GM19043 (cell line): ENCODE results near the gene ATR.
"Not testable (repeated sequence)": the region's sequence is repeated elsewhere in the genome, so short reads cannot be mapped to it uniquely, and the experiment has no call there.

Experiments
- ATAC-seq: cut with Tn5 transposase; IDR thresholded peaks from one replicate; pipeline ENCODE4 v1.9.1; 2021; ENCODE audit warnings: low read depth; ENCODE audit not compliant: unreplicated experiment

Gene ATR

DNA sequence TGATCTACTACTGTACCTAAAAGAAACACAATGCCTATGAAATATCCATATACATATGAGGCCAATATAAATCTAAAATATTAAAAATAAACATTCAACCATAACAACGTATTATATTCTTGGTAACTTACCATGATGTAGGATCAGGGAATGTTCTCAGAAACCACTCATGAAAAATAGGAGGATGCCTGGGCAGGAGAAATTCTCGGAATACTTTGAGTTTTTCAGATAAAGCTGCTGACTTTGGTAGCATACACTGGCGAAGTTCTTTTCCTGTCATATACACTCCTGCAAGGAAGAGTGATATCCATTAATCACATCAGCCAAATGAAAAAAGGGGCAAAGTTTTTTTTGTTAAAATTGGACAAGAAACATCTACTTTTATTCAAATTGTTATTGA lies 119.4 kb downstream of the ATR start:
- ATAC-seq: no peak

DNA sequence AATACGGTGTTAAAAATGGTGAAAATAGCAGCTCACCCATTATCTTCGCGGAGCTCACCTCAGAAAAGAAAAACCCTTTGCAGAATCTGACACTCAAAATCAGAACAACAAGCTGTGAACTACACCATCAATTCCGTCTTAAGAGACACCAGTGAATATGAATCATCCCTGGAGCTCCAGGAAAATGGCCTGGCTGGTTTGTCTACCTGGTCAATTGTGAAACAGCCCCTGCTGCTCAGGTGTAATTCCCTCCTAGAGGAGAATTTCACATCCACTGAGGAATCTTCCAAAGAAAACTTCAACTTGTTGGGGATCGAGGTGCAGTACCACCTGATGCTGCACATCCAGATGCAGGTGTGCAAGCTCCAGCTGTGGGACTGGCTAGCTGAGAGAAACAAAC lies 127.7 kb downstream of the ATR start:
- no peak for ATAC-seq

DNA sequence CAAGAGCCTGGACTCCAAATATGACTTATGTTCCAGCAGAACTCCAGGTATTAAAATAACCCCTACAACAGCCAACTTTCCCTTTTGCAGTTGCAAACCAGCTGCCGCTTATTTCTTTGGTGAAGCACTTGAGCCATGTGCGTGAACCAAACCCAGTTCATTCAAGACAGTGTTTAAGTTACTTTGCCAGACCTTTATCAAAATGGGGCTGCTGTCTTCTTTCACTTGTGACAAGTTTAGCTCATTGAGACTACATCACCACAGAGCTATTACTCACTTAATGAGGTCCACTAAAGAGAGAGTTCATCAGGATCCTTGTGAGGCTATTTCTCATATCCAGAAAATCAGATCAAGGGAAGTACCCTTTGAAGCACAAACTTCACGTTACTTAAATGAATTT lies 128.3 kb downstream of the ATR start:
- ATAC-seq: no peak

DNA sequence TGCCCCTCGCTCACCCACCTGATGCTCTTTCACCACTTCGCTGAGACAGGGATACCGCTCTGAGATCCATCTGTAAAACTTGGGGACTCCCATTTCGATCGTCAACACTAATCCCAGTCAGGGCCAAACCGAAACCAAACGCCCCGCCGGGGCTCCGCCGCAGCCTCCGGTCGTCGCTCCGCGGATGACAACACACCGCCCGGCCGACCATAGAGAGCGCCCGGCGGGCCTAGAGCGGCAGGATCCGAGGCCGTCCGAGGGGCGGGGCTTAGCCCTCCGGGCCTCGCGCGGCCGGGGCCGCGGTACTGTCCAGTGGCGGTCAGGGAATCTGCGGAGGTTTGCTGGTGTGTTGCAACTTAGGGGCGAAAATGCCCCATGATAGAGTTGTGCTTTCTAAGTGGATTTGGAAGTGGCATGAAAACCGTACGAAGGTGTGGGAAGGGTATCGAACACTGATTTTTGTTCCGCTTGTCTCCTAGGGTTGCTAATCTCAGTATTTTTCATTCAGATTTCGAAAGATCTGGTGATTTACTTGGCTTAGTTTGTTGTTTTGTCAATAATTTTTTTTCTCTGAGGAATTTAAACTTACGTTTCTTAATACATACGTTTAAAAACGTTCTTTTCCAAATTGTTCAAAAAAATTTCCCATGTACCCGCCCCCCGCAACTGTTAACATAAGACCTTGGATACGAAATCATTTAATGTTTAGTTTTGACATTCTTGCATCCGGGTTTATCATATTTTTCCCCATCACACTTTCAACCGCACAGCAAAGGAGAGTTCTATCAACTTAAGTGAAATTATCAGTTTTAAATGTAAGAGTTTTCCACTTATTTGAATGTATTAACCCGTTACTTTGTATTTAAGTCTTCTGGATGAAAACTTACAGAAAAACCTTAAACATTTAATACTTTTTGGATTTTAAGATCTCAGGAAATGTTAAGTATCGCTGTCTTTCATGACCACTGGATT lies 130.4 kb downstream of the ATR start, which contains the start of gene XRN1:
XRN1 (minus strand) TSS at position 186 of the 972 bp plus-strand sequence; CDS start at position 93, 93 bp downstream.
- peak; percentile 82 for ATAC-seq

DNA sequence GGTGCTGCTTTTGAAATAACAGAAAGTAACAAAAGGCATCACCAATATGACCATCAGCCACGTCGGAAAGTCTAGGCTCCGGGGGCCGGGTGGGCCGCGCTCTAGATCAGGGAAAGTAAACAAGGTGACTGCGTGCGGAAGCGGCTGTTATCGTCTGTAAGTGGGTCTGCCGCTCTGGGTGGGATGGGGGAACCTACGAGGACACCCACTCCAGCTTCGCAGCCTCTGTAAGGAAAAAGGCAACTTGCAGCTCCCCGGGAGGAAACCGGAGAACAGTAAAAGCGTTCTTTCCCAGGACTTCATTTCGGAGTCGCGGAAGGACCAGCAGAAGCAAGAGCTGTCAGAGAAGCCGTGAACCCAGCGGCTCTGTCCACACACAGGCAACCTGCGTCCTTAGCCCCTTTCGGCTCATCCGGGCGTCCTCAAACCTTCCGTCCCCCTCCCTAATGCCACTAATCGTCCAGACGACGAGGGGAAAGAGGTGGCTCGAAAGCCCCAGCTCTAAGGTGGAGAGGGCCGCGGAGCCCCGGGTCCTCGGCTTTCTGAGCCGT lies 131.2 kb downstream of the ATR start:
- peak; percentile 24 for ATAC-seq

DNA sequence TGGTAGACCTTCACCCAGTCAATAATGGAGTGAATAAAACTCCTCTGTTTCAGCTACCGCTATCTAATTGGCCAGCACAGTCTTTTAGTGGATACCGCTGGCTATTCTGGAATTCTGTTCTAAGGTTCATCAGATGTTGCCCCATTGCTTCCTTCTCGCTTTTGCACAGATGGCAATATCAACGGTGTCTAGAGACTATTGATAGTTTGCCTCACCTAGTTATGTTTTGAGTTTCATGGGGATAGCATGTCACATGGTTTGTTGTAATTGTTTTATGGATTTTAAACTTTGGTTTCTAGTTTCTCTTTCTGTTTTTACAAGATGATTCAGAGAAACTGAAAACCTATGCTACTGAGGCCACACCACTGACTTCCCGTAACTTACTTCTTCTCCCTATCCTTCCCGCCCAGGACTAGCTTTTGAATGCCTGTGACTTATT lies 132.7 kb downstream of the ATR start:
- peak; percentile 56 for ATAC-seq

DNA sequence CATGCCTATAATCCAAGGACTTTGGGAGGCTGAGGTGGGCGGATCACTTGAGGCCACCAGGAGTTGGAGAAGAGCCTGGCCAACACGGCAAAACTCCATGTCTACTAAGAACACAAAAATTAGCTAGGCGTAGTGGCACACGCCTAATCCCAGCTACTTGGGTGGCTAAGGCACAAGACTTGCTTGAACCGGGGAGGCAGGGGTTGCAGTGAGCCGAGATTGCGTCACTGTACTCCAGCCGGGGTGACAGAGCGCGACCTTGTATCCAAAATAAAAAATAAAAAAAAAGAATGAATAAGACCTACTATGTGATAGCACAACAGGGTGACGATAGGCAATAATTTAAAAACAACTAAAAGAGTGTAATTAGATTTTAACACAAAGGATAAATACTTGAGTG lies 134.2 kb downstream of the ATR start:
- ATAC-seq: no peak

DNA sequence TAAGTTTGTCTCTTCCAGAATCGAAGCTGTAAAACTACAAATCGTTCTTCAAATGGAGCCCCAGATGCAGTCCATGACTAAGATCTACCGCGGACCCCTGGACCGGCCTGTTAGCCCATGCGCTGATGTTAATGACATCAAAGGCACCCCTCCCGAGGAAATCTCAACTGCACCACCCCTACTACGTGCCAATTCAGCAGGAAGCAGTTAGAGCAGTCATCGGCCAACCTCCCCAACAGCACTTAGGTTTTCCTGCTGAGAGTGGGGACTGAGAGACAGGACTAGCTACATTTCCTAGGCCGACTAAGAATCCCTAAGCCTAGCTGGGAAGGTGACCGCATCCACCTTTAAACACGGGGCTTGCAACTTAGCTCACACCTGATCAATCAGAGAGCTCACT lies 135.5 kb downstream of the ATR start:
- not testable (repeated sequence) for ATAC-seq

DNA sequence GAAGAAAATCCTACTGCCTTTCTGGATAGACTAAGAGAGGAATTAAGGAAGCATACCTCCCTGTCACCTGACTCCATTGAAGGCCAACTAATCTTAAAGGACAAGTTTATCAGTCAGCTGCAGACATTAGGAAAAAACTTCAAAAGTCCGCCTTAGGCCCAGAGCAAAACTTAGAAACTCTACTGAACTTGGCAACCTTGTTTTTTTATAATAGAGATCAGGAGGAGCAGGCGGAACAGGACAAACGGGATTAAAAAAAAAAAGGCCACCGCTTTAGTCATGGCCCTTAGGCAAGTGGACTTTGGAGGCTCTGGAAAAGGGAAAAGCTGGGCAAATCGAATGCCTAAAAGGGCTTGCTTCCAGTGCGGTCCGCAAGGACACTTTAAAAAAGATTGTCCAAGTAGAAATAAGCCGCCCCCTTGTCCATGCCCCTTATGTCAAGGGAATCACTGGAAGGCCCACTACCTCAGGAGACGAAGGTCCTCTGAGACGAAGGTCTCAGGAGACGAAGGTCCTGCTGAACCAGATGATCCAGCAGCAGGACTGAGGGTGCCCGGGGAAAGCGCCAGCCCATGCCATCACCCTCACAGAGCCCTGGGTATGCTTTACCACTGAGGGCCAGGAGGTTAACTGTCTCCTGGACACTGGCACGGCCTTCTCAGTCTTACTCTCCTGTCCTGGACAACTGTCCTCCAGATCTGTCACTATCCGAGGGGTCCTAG lies 138.9 kb downstream of the ATR start:
- not testable (repeated sequence) for ATAC-seq

DNA sequence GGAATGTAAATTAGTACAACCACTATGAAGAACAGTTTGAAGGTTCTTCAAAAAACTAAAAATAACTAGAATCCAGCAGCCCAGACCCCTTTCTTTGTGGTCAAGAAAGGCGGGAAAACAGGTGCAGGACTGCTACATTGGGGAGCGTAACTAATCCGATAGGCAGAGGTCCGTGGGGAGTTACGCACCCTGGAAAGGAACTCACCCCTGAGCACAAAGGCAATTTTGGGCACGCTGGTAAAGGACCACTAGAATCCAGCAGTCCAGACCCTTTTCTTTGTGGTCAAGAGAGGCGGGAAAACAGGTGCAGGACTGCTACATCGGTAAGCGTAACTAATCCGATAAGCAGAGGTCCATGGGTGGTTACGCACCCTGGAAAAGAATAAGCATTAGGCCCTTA lies 140.4 kb downstream of the ATR start:
- ATAC-seq: not testable (repeated sequence)

DNA sequence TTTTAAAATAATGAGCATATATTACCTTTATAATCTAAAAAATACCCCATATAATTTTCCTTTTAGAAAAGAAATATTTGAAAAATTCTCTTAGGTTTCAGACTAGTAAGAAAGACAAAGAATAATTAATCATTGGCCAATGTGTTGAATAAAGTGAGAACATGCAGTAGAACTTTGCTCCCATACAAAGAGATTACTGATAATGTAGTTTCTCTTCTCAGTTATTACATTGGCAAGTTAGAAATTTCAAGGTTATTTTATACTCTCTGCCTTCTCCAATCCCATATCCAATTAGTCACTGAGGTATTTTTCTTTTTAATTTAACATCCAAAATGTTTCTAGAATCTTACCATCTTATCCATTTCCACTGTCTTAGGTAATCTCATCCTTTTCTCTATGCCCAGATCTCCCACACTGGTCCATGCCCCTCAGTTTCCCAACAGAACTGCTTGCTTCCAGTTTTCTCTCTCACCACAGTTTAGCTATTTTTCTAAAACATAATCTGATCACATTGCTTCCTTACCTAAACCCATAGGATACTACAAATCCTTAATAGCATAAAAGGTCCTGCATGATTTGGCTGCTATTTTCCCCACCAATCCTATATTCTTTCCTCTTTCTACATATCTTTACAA lies 141.5 kb downstream of the ATR start:
- no peak for ATAC-seq

DNA sequence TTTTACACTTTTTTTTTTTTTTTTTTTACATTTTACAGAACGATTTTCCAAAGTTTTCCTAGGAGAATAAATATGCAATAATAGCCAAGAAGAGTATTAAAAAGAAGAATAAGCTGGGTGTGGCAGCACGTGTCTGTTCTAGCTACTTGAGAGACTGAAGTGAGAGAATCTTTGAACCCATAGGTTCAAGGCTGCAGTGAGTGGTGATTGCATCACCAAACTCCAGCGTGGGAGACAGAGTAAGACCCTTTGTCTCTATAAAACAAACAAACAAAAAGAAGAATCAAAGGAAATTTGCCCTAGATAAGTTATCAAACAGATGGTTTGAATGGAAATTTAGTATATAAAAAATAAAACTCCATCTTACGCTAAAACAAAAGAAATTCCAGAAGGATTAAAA lies 144.0 kb downstream of the ATR start:
- ATAC-seq: no peak

DNA sequence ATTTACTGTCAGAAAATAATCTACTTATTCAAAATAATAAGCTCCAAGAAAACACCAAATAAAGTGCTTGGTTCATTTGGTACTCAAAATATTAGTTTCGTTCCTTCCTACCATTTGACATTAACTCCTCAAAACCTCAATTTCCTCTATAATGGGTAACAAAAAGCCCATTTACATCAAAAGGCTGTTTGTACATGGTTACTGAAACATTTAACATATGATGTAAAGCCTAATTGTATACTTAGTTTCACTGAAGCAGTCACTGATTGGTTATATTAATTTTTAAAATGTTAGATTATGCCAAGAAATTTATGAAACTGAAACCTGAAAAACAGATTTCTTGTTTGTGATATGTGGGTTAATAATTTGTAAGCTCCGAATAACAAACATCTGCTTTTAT lies 145.4 kb downstream of the ATR start:
- ATAC-seq: peak; percentile 73

DNA sequence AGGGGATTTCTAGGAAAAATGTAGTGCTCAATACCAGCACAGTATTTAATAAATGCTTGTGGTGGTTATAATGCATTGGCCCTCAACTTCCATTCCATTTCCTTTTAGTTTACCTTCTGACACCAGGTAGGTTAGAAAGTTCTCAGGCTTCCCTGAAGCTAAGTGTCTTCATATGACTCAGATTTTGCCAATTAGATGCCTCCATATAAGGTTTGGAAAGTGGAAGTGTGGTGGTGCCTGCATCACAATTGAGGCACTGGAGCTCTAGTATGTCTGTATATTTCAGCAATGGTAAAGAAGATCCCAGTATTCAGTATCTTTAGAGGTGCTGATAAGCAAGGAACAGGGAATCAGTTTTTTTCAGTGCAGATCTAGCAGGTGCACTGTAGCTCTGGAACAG lies 149.0 kb downstream of the ATR start:
- no peak for ATAC-seq

DNA sequence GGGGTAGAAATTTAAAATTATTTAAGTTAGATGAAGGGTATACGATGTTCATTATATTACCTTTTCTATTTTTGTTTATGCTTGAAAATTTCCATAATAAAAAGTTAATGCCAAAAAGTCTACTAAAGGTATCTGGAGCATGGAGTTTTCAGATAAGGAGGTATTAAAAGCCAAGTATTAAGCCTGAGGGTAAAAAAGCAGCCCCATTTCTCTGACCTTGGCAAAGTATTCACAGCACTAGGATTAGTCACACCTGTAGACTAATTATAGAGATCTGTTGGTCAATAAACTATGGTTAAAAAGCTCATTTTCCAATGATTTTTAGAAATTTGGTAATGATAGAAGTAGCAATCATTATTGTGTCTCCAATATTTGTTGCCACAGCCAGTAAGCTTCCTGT lies 153.8 kb downstream of the ATR start:
- ATAC-seq: no peak

DNA sequence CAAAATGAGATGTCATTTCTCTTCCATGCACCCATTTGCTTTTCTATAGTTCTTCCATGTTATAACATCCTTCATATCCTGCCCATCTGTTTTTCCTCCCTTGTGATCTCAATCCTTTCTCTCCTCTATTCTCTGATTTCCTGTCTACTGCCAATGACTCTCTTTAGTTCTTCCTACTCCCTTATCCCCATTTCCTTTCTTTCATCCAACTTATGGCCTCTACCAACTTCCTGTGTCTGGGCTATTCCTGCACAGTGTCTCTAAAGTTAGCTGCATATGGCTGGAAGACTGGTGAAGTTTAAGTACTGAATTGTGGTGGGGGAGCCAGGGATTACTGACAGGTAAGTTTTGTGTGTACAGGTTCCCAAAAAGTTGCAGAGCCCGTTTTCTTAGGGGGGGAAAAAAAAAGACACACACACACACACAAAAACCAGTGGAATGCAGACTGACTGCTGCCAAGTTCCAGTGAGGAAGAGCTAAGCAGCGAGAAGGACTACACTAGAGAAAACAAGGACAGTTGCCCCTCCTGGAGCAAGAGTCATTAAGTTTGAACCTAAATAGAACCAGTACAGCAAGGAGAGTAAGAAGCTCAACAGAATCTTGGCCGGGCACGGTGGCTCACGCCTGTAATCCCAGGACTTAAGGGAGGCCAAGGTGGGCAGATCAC lies 159.5 kb downstream of the ATR start:
- ATAC-seq: no peak

DNA sequence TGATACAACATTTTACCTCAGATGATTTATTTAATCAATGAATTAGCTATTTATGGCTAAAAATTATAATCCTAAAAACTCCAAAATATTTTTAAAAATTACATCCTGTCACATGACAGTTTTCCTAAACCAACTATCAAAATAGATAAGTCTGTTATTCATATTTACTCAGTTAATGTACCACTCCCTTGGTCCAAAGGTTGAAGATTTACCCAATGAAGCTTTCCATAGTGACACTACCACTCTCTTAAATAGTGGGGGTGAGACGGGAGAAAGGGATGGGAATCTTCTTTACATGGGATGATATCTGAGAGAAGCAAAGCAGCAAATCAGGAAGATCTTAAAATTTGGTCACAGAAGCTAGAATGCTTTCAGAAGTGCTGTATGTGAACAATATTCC lies 161.2 kb downstream of the ATR start:
- ATAC-seq: no peak

DNA sequence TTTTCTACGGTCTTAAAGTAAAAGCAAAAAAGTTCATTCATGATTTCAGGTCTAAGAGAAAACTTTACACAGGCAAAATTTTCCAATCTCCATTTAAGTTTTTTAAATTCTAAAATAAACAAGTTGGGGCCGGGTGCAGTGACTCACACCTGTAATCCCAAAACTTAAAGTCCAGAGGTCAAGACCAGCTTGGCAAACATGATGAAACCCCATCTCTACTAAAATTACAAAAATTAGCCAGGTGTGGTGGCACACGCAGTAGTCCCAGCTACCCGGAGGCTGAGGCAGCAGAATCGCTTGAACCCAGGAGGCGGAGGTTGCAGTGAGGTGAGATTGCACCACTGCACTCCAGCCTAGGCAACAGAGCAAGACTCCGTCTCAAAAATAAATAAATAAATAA lies 178.0 kb downstream of the ATR start:
- ATAC-seq: not testable (repeated sequence)
